Brain microvascular endothelial cell (primary cell): ENCODE data around the gene NFIX.

Experiments
- DNase-seq: peaks from one replicate; pipeline ENCODE4 v3.0.0-alpha.2; 2020
- H3K27ac ChIP-seq: fragments of 250-450 bp; sonication (Bioruptor Pico); 2 replicates; pipeline ENCODE4 v1.5.1; 2020; ENCODE audit warnings: mild to moderate bottlenecking, moderate library complexity
- H3K27me3 ChIP-seq: fragments of 250-450 bp; sonication (Bioruptor Pico); replicated peaks from 2 replicates; pipeline ENCODE4 v1.5.1; 2020; ENCODE audit warnings: mild to moderate bottlenecking
- H3K36me3 ChIP-seq: fragments of 250-450 bp; sonication (Bioruptor Pico); replicated peaks from 2 replicates; pipeline ENCODE4 v1.5.1; 2020; ENCODE audit warnings: mild to moderate bottlenecking
- H3K4me3 ChIP-seq: 2 replicates; pipeline ENCODE4 v1.5.1; 2011; ENCODE audit warnings: low read depth, mild to moderate bottlenecking, control low read depth, low read length, moderate library complexity
- CTCF ChIP-seq: IDR thresholded peaks from 2 replicates; pipeline ENCODE4 v1.5.1; 2011; ENCODE audit warnings: low read depth, mild to moderate bottlenecking, moderate library complexity, low read length, control low read depth, inconsistent platforms; ENCODE audit errors: missing control alignments
- in situ Hi-C: cut with HindIII; loops from 2 replicates; pipeline ENCODE4 v1.10.0; 2017; ENCODE audit warnings: low sequenced_read_pairs, low pct_ligation_motif_present

The NFIX gene

GRCh38 chr19:13012690-13013608 lies 17.7 kb downstream of the NFIX start:
- Histone ChIP-seq H3K36me3 (no peaks in the 10 kb centered on the region), H3K27me3 (peaks cover 22% of the 10 kb centered on the region), H3K27ac (peak overlapping the region; percentile 33), H3K4me3 (peak overlapping the region; percentile 51)
- in situ Hi-C loops: no loop called here
- DNase-seq: no peak
- no peak for TF ChIP-seq CTCF

GRCh38 chr19:13013649-13014048 lies 18.4 kb downstream of the NFIX start:
- TF ChIP-seq CTCF: no peak
- no peak overlapping the region for H3K27ac ChIP-seq
- no peaks in the 10 kb centered on the region for H3K36me3 ChIP-seq
- H3K27me3 ChIP-seq: peaks cover 22% of the 10 kb centered on the region
- H3K4me3 ChIP-seq: peak overlapping the region; percentile 51
- in situ Hi-C loops: no loop called here
- DNase-seq: no peak

GRCh38 chr19:13014101-13014920 lies 19.0 kb downstream of the NFIX start:
- H3K27ac ChIP-seq: no peak overlapping the region
- TF ChIP-seq CTCF: no peak
- in situ Hi-C loops: no loop called here
- no peaks in the 10 kb centered on the region for H3K36me3 ChIP-seq
- no peak for DNase-seq
- peak overlapping the region; percentile 51 for H3K4me3 ChIP-seq
- peaks cover 22% of the 10 kb centered on the region for H3K27me3 ChIP-seq

- in situ Hi-C loops: no loop called here
- TF ChIP-seq CTCF: no peak
- no peak overlapping the region for H3K4me3 ChIP-seq
- no peaks in the 10 kb centered on the region for H3K36me3 ChIP-seq
- no peak overlapping the region for H3K27ac ChIP-seq
- peaks cover 22% of the 10 kb centered on the region for H3K27me3 ChIP-seq
- no peak for DNase-seq
Measured at GRCh38 chr19:13014921-13015280, 19.6 kb downstream of the NFIX start.

GRCh38 chr19:13015361-13016223 lies 20.3 kb downstream of the NFIX start:
- in situ Hi-C loops: no loop called here
- Histone ChIP-seq H3K27me3 (peaks cover 17% of the 10 kb centered on the region), H3K36me3 (no peaks in the 10 kb centered on the region), H3K27ac (no peak overlapping the region), H3K4me3 (no peak overlapping the region)
- no peak for DNase-seq
- no peak for TF ChIP-seq CTCF
